A549 (cell line): ENCODE measurements around the gene ZNF729. TPM values are rescaled to one million over a fixed set of nuclear protein-coding genes. Genes with fewer than 3 reads are reported as not detected.

Experiments
- polyA plus RNA-seq, 4 experiments: library from polyadenylated mRNA; depleted of rRNA in 3 of 4; stranded (reverse); fragments of >200 nt; fragmentation: RNase III in 1 of 4; extraction: RNeasy Plus Mini Kit Qiagen cat#74134 plus additional on column Dnase treatment in 1 of 4; gene quantifications; 2 replicates in 3 of 4; 3 replicates in 1 of 4; pipeline ENCODE4 v1.2.3, GENCODE V29; 2011 to 2017
- small RNA-seq, 6 experiments: library from RNA; depleted of rRNA; stranded (forward); fragments of <200 nt; gene quantifications; one replicate each; pipeline ENCODE3, GENCODE V24; 2012

Gene ZNF729
- polyA plus RNA-seq, 2 of the 4 experiments (the other 2 are of a cell fraction), result not detected

Small RNA genes within 50 kb of the gene (small RNA-seq; reads per million reads assigned to genes)
- 0 reads per million in 6 experiments for gene AC011494.1

Other genes with a start within 250 kb of the ZNF729 start
- not detected in 2 replicates for gene ZNF257, start 234.0 kb upstream of the ZNF729 start, polyA plus RNA-seq (2011; rRNA removed)
- gene ZNF257, start 234.0 kb upstream of the ZNF729 start, polyA plus RNA-seq (2017; fragmentation: RNase III; extraction: RNeasy Plus Mini Kit Qiagen cat#74134 plus additional on column Dnase treatment), result not detected in 3 replicates
- gene ZNF676, start 89.5 kb upstream of the ZNF729 start, polyA plus RNA-seq (2011; rRNA removed), result not detected in 2 replicates
- gene ZNF676, start 89.5 kb upstream of the ZNF729 start, polyA plus RNA-seq (2017; fragmentation: RNase III; extraction: RNeasy Plus Mini Kit Qiagen cat#74134 plus additional on column Dnase treatment), result not detected in 3 replicates
- gene ZNF98, start 135.9 kb downstream of the ZNF729 start, polyA plus RNA-seq (2011; rRNA removed), result not detected in 2 replicates
- gene ZNF98, start 135.9 kb downstream of the ZNF729 start, polyA plus RNA-seq (2017; fragmentation: RNase III; extraction: RNeasy Plus Mini Kit Qiagen cat#74134 plus additional on column Dnase treatment), result not detected in 3 replicates